HG03039 (cell line): ENCODE data around the gene ADCYAP1.
"Not testable (repeated sequence)": the region's sequence is repeated elsewhere in the genome, so short reads cannot be mapped to it uniquely, and the experiment has no call there.

Source experiments
- ATAC-seq: cut with Tn5 transposase; IDR thresholded peaks from one replicate; pipeline ENCODE4 v1.9.1; 2021; ENCODE audit warnings: mild to moderate bottlenecking, moderate library complexity; ENCODE audit not compliant: unreplicated experiment

Gene ADCYAP1

GRCh38 chr18:904218-905090 lies at the start of gene ADCYAP1:
TSS of gene ADCYAP1 (plus strand) at chr18:904871. CDS start at chr18:905387, 516 bp downstream.
- ATAC-seq = no peak

GRCh38 chr18:857986-858385 lies 46.7 kb upstream of the ADCYAP1 start:
- no peak for ATAC-seq

- peak; percentile 65 for ATAC-seq
Observed at GRCh38 chr18:864872-865273, 39.8 kb upstream of the ADCYAP1 start.

- ATAC-seq = no peak
Observed at GRCh38 chr18:867257-867656, 37.4 kb upstream of the ADCYAP1 start.

- ATAC-seq = not testable (repeated sequence)
Observed at GRCh38 chr18:873426-873825, 31.2 kb upstream of the ADCYAP1 start.

GRCh38 chr18:875912-876311 lies 28.8 kb upstream of the ADCYAP1 start:
- ATAC-seq = no peak

GRCh38 chr18:877238-877637 lies 27.4 kb upstream of the ADCYAP1 start:
- no peak for ATAC-seq

- ATAC-seq = no peak
Observed at GRCh38 chr18:886076-886475, 18.6 kb upstream of the ADCYAP1 start.

- ATAC-seq = no peak
Observed at GRCh38 chr18:887716-888115, 17.0 kb upstream of the ADCYAP1 start.

- ATAC-seq = no peak
Observed at GRCh38 chr18:892316-892715, 12.4 kb upstream of the ADCYAP1 start.

- ATAC-seq = no peak
Observed at GRCh38 chr18:896315-896714, 8.4 kb upstream of the ADCYAP1 start.

- ATAC-seq = no peak
Observed at GRCh38 chr18:901761-902160, 2.9 kb upstream of the ADCYAP1 start.

GRCh38 chr18:902229-902628 lies 2.4 kb upstream of the ADCYAP1 start:
- ATAC-seq = no peak

- no peak for ATAC-seq
Observed at GRCh38 chr18:903701-904100, 970 bp upstream of the ADCYAP1 start.

- ATAC-seq = no peak
Observed at GRCh38 chr18:905307-905947, 756 bp downstream of the ADCYAP1 start.

- no peak for ATAC-seq
Observed at GRCh38 chr18:905948-906415, 1.3 kb downstream of the ADCYAP1 start.

- ATAC-seq = no peak
Observed at GRCh38 chr18:906416-907114, 1.9 kb downstream of the ADCYAP1 start.

- ATAC-seq = no peak
Observed at GRCh38 chr18:907115-907884, 2.6 kb downstream of the ADCYAP1 start.

- no peak for ATAC-seq
Observed at GRCh38 chr18:907885-908757, 3.5 kb downstream of the ADCYAP1 start.
